Suprapubic skin (tissue), 4 donors: ENCODE measurements around the gene ATP8B3.

Source experiments
- EP300 ChIP-seq: sonication (generic); formaldehyde crosslinking; IDR thresholded peaks from one replicate; pipeline ENCODE4 v1.6.1; 2017; ENCODE audit warnings: antibody characterized with exemption
- POLR2AphosphoS5 ChIP-seq, 3 donors: sonication (generic); formaldehyde crosslinking; IDR thresholded peaks; one replicate each; pipeline ENCODE4 v1.6.1; 2017; ENCODE audit warnings: antibody characterized with exemption in 3 of 3

- TF ChIP-seq POLR2AphosphoS5 (IDR thresholded peaks at IDR 0.05): no peak
- TF ChIP-seq EP300: no peak
Measured at GRCh38 chr19:1852581-1853128, 40.6 kb upstream of the ATP8B3 start.
